Vagina (tissue), 2 donors: ENCODE measurements around the gene NABP2.

Experiments used
- CTCF ChIP-seq, 3 experiments: fragments of 450-650 bp in 2 of 3; fragments of 200-600 bp in 1 of 3; sonication (generic) in 1 of 3; IDR thresholded peaks; one replicate each; pipeline ENCODE4 v1.5.1; 2017 to 2019; ENCODE audit warnings: antibody characterized with exemption in 3 of 3, mild to moderate bottlenecking in 2 of 3, moderate library complexity in 2 of 3
- POLR2A ChIP-seq, 2 donors: fragments of 450-650 bp; IDR thresholded peaks; one replicate each; pipeline ENCODE4 v1.6.1; 2017; ENCODE audit warnings: antibody characterized with exemption in 2 of 2, mild to moderate bottlenecking in 2 of 2, moderate library complexity in 2 of 2
- POLR2AphosphoS5 ChIP-seq, 2 donors: sonication (generic); formaldehyde crosslinking; IDR thresholded peaks; one replicate each; pipeline ENCODE4 v1.9.0; 2017; ENCODE audit warnings: antibody characterized with exemption in 2 of 2, mild to moderate bottlenecking in 2 of 2, low read depth in 1 of 2; ENCODE audit not compliant: insufficient read depth in 1 of 2

GRCh38 chr12:56206452-56207166 lies 17.5 kb upstream of the NABP2 start:
- TF ChIP-seq CTCF (IDR thresholded peaks at IDR 0.05) (peak in 1 of 3 experiments; percentile 42), POLR2A (IDR thresholded peaks at IDR 0.05) (no peak), POLR2AphosphoS5 (IDR thresholded peaks at IDR 0.05; ENCODE audit: insufficient read depth in 1 of 2, low read depth in 1 of 2) (no peak)
